ENCODE results near the gene TMEM202. TPM values are rescaled to one million over a fixed set of nuclear protein-coding genes. Genes with fewer than 3 reads are reported as not detected.

TMEM202 gene
- total and polyA plus RNA-seq, 2 experiments from 2014 or later, result not detected

DNA sequence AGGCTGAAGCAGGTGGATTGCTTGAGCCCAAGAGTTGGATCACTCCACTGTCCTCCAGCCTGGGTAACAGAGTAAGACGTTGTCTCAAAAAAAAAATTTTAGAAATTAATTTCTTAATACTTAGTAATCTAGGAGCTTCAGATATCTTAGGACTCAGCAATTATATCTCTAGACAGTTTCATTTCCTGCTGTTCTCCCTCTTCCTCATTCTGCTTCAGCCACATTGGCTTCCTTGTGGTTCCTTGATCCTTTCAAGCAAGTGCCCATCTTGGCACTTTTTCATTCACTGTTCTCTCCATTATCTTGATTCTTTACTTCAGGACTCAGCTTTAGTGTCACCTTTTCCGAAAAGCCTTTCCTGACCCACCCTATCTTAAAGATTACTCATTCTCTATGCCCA, 22.5 kb downstream of the TMEM202 start (continued):
- TF ChIP-seq ZNF462 (CRISPR knock-in tag; IDR thresholded peaks at IDR 0.05), result no peak
- TF ChIP-seq ZNF114 (CRISPR knock-in tag; IDR thresholded peaks at IDR 0.05), result no peak

GRCh38 chr15:72421484-72421883, 23.4 kb downstream of the TMEM202 start:
- Histone ChIP-seq H3K27ac (ENCODE audit: low read depth) (no peak overlapping the region), H4K20me1 (replicated peaks; ENCODE audit: insufficient read depth) (no peaks in the 10 kb centered on the region), H3K27me3 (ENCODE audit: insufficient read depth) (no peaks in the 10 kb centered on the region), H3F3A (replicated peaks; ENCODE audit: low read depth) (no peaks in the 10 kb centered on the region), H3K9me2 (ENCODE audit: insufficient read depth) (no peaks in the 10 kb centered on the region), H3K36me3 (ENCODE audit: insufficient read depth) (no peaks in the 10 kb centered on the region), H3K4me1 (ENCODE audit: insufficient read depth) (no peaks in the 10 kb centered on the region), H3K4me3 (no peak overlapping the region), H2AFZ (no peak overlapping the region), H3K4me2 (no peak overlapping the region), H3K79me2 (replicated peaks; ENCODE audit: insufficient read depth) (no peaks in the 10 kb centered on the region)
- TF ChIP-seq, protein P1, sequence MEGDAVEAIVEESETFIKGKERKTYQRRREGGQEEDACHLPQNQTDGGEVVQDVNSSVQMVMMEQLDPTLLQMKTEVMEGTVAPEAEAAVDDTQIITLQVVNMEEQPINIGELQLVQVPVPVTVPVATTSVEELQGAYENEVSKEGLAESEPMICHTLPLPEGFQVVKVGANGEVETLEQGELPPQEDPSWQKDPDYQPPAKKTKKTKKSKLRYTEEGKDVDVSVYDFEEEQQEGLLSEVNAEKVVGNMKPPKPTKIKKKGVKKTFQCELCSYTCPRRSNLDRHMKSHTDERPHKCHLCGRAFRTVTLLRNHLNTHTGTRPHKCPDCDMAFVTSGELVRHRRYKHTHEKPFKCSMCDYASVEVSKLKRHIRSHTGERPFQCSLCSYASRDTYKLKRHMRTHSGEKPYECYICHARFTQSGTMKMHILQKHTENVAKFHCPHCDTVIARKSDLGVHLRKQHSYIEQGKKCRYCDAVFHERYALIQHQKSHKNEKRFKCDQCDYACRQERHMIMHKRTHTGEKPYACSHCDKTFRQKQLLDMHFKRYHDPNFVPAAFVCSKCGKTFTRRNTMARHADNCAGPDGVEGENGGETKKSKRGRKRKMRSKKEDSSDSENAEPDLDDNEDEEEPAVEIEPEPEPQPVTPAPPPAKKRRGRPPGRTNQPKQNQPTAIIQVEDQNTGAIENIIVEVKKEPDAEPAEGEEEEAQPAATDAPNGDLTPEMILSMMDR (conservative IDR thresholded peaks at IDR 0.05; ENCODE audit: low read depth in 2 of 2), result no peak
- TF ChIP-seq EZH2 (IDR thresholded peaks at IDR 0.05; ENCODE audit: low read depth, unreplicated experiment), result no peak
- TF ChIP-seq, protein P2, sequence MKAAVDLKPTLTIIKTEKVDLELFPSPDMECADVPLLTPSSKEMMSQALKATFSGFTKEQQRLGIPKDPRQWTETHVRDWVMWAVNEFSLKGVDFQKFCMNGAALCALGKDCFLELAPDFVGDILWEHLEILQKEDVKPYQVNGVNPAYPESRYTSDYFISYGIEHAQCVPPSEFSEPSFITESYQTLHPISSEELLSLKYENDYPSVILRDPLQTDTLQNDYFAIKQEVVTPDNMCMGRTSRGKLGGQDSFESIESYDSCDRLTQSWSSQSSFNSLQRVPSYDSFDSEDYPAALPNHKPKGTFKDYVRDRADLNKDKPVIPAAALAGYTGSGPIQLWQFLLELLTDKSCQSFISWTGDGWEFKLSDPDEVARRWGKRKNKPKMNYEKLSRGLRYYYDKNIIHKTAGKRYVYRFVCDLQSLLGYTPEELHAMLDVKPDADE (IDR thresholded peaks at IDR 0.05), result no peak
- no peak for TF ChIP-seq CREB1 (CRISPR knock-in tag; IDR thresholded peaks at IDR 0.05; ENCODE audit: low read depth)
- no peak for TF ChIP-seq POLR2AphosphoS5 (IDR thresholded peaks at IDR 0.05; ENCODE audit: low read depth)
- Mint-ChIP-seq H3K4me3 (no peak overlapping the region; the same call in 2 of the 3 replicates), H3K27me3 (ENCODE audit: insufficient read depth, low read depth, poor library complexity) (peaks cover 4% of the 10 kb centered on the region), H3K36me3 (ENCODE audit: low read depth) (no peaks in the 10 kb centered on the region), H3K9me3 (peaks cover 11% of the 10 kb centered on the region; the same call in 2 of the 3 replicates), H3K27ac (no peak overlapping the region), H3K4me1 (no peaks in the 10 kb centered on the region)
- no peak for DNase-seq (ENCODE audit: low spot score)
- no peak for ATAC-seq
